Naive B cell (primary cell): ENCODE results near the gene GRAP. TPM values are rescaled to one million over a fixed set of nuclear protein-coding genes. Genes with fewer than 3 reads are reported as not detected.

ENCODE experiments used
- ATAC-seq, 2 donors: fragments of 150-1000 bp; cut with Tn5 transposase; 2 replicates each; pipeline ENCODE4 v1.10.0; 2021; ENCODE audit warnings: low read depth in 2 of 2, mild to moderate bottlenecking in 2 of 2, moderate library complexity in 2 of 2
- DNase-seq: peaks from one replicate; pipeline ENCODE4 v3.0.0; 2022
- H3K27ac Mint-ChIP-seq, 6 donors: one replicate each; pipeline ENCODE4 v1.8.0; 2020 to 2022; ENCODE audit warnings: mild to moderate bottlenecking in 6 of 6, mixed read lengths in 6 of 6, moderate library complexity in 5 of 6, inconsistent platforms in 2 of 6
- H3K27me3 Mint-ChIP-seq, 3 donors: one replicate each; pipeline ENCODE4 v1.8.0; 2021 to 2022; ENCODE audit warnings: mixed read lengths in 3 of 3, mild to moderate bottlenecking in 1 of 3
- H3K36me3 Mint-ChIP-seq, 2 donors: one replicate each; pipeline ENCODE4 v1.8.0; 2020 to 2022; ENCODE audit warnings: mixed read lengths in 2 of 2, inconsistent platforms in 1 of 2, mild to moderate bottlenecking in 1 of 2
- H3K4me1 Mint-ChIP-seq, 3 donors: one replicate each; pipeline ENCODE4 v1.8.0; 2020 to 2022; ENCODE audit warnings: mixed read lengths in 3 of 3, inconsistent platforms in 1 of 3, mild to moderate bottlenecking in 1 of 3, moderate library complexity in 1 of 3
- H3K4me3 Mint-ChIP-seq, 8 donors: one replicate each; pipeline ENCODE4 v1.8.0; 2020 to 2022; ENCODE audit warnings: mild to moderate bottlenecking in 8 of 8, mixed read lengths in 8 of 8, moderate library complexity in 8 of 8, inconsistent platforms in 2 of 8
- H3K9me3 Mint-ChIP-seq, 7 donors: one replicate each; pipeline ENCODE4 v1.8.0; 2020 to 2022; ENCODE audit warnings: mixed read lengths in 7 of 7, mild to moderate bottlenecking in 5 of 7, inconsistent platforms in 2 of 7, moderate library complexity in 1 of 7
- polyA plus RNA-seq, 6 donors: library from polyadenylated mRNA; unstranded; fragments of 300-500 nt; fragmentation: Illumina TruSeq; gene quantifications; one replicate each; pipeline ENCODE4 v1.2.3, GENCODE V29; 2021; ENCODE audit warnings: low read depth in 6 of 6

Gene GRAP
- polyA plus RNA-seq, 6 donors from 2014 or later = 46.2 to 90.5 (median 52.6) TPM

DNA sequence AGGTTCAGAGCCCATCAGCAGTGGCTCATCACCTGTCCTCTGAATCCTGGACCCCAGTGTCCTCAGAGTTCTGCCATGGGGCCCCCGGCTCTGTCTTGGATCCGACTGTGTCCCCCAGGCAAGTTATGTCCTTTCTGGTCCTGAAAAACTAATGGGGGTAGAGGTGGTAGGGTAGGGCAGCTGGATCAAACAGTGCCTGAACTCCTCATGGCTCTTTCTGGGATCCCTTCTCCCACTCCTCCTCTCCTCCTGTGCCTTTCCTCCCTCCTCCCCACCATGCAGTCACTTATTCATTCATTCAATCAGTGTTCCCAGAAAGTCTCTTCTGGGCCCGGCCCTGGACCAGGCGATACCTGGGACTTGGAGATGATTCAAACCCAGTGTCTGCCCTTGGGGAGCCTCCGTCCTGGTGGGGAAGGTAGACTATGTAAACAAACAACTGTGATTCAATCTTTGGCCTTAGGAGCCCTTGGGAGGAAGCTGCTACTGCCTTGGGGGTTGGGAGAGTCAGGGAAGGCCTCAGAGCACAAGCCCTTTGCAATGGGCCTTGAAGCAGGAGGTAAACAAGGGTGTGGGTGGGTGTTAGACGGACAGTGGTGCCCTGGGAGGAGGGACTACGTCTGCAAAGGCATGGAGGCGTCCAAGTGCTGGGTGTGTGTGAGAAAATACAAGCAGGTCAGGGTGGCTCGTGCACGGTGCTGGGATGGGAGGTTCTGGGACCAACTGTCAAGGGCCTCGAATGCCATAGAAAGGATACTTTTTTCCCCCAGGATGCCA lies 35.8 kb downstream of the GRAP start:
- peaks cover 0 to 7% (median 4%) of the 10 kb centered on the region in 3 donors for H3K27me3 Mint-ChIP-seq
- H3K9me3 Mint-ChIP-seq = no peaks in the 10 kb centered on the region
- DNase-seq = no peak
- ATAC-seq = no peak
- no peaks in the 10 kb centered on the region for H3K36me3 Mint-ChIP-seq
- no peak overlapping the region for H3K4me3 Mint-ChIP-seq
- H3K27ac Mint-ChIP-seq = peak overlapping the region in 2 of 6 donors; percentile 69 to 74
- H3K4me1 Mint-ChIP-seq = peaks cover 5 to 7% (median 7%) of the 10 kb centered on the region in 3 donors

DNA sequence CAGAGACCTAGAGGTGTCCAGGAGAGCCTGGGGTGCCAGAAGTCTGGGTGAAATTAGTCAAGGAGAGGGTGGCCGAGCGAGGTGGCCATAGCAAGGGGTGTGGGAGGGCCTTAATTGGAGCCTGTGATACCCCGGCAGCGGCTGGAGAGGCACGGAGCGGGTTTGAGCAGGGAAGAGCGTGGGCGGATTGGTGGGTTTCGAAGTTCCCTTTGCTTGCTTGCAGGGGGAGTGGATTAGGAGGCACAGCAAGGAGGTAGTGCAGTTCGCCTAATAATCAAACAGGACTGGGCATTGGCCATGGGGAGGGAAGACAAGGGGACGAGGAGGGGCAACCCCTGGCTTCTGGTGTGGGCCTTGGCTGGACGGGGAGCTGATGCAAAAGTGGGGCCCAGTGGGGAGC lies 36.8 kb downstream of the GRAP start:
- peaks cover 0 to 11% (median 3%) of the 10 kb centered on the region in 3 donors for H3K4me1 Mint-ChIP-seq
- peaks cover 0 to 4% (median 0%) of the 10 kb centered on the region in 3 donors for H3K27me3 Mint-ChIP-seq
- no peak for DNase-seq
- no peak for ATAC-seq
- no peaks in the 10 kb centered on the region for H3K36me3 Mint-ChIP-seq
- H3K4me3 Mint-ChIP-seq = no peak overlapping the region
- no peaks in the 10 kb centered on the region for H3K9me3 Mint-ChIP-seq
- no peak overlapping the region for H3K27ac Mint-ChIP-seq

DNA sequence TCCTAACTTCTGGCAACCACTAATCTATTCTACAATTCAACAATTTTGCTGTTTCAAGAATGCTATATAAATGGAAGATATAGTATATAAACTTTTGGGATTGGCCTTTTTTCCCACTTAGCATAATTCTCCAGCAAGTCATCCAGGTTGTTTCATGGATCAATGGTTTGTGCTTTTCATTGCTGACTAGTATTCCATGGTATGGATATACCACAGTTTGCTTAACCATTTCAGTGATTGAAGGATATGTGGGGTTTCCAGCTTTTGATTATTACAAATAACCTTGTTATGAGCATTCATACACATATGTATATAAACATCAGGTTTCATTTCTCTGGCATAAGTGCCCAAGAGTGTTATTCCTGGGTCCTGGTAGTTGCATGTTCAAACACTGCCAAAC lies 40.1 kb downstream of the GRAP start:
- H3K27ac Mint-ChIP-seq = peak overlapping the region in 1 of 6 donors; percentile 73
- peaks cover 0 to 4% (median 0%) of the 10 kb centered on the region in 3 donors for H3K27me3 Mint-ChIP-seq
- H3K4me3 Mint-ChIP-seq = peak overlapping the region in 1 of 8 donors; percentile 85
- DNase-seq = no peak
- ATAC-seq = no peak
- peaks cover 16 to 28% (median 26%) of the 10 kb centered on the region in 3 donors for H3K4me1 Mint-ChIP-seq
- no peaks in the 10 kb centered on the region for H3K9me3 Mint-ChIP-seq
- no peaks in the 10 kb centered on the region for H3K36me3 Mint-ChIP-seq

DNA sequence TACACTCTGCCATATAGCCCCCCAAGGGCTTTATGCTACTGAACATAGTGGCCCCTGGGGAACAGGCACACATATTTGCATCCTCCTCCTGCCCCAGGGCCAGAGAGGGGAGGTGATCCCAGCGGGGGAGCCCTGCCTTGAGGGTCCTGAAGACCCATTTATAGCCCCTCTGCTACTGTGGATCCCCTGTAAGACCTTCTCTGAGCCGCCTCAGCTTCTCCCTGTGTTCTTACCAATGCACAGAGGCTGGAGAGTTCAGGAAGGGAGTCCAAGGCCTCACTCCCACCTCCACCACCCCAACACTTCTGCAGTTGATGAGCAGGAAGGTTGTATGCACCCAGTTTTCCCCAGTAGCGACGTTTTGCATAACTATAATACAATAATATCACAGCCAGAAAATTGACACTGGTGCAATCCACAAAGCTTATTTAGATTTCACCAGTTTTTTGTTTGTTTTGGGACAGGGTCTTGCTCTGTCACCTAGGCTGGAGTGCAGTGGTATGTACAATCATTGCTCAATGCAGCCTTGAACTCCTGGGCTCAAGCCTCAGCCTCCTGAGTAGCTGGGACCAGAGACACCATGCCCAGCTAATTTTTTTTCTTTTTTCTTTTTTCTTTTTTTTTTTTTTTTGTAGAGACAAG lies 40.8 kb downstream of the GRAP start:
- Mint-ChIP-seq H3K4me1 (peaks cover 20 to 35% (median 32%) of the 10 kb centered on the region in 3 donors), H3K9me3 (no peaks in the 10 kb centered on the region), H3K36me3 (no peaks in the 10 kb centered on the region), H3K27me3 (peaks cover 0 to 4% (median 0%) of the 10 kb centered on the region in 3 donors), H3K27ac (peak overlapping the region in 4 of 6 donors; percentile 56 to 88 (median 79)), H3K4me3 (peak overlapping the region; percentile 29 to 85 (median 76))
- ATAC-seq (no peak), DNase-seq (no peak)

DNA sequence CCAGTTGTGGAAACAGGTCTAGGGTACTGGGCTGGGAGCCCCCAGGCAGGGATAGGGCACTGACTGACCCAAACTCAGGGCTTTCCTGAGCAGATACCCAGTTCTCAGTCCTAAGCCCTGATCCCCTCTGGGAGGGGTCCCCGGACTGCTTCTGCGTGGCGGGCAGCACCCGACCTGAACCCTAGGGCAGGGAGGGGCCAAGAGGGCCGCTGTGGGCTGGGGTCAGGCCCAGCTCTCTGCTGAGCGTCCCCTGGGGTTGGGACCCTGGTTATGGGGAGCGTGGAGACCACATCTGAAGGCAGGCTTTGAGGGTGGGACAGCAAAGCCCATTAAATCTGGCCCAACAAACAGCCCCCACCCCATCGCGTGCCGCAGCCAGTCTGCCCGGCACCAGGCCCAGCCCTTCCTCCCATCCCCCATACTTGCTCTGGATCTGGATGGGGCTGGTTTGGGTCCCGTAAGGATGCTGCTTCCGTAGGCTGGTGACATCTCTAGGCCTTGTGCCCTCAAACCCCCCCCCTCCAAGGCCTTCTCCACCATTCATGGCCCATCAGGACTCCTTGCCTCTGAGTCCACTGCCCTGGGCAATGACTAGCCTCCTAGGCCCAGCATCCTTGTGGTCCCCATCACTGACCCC lies 41.5 kb downstream of the GRAP start:
- ATAC-seq = no peak
- H3K36me3 Mint-ChIP-seq = no peaks in the 10 kb centered on the region
- no peak for DNase-seq
- peak overlapping the region in 5 of 6 donors; percentile 69 to 88 (median 81) for H3K27ac Mint-ChIP-seq
- peak overlapping the region; percentile 60 to 88 (median 78) for H3K4me3 Mint-ChIP-seq
- H3K4me1 Mint-ChIP-seq = peaks cover 20 to 37% (median 32%) of the 10 kb centered on the region in 3 donors
- no peaks in the 10 kb centered on the region for H3K9me3 Mint-ChIP-seq
- H3K27me3 Mint-ChIP-seq = peaks cover 0 to 4% (median 0%) of the 10 kb centered on the region in 3 donors

DNA sequence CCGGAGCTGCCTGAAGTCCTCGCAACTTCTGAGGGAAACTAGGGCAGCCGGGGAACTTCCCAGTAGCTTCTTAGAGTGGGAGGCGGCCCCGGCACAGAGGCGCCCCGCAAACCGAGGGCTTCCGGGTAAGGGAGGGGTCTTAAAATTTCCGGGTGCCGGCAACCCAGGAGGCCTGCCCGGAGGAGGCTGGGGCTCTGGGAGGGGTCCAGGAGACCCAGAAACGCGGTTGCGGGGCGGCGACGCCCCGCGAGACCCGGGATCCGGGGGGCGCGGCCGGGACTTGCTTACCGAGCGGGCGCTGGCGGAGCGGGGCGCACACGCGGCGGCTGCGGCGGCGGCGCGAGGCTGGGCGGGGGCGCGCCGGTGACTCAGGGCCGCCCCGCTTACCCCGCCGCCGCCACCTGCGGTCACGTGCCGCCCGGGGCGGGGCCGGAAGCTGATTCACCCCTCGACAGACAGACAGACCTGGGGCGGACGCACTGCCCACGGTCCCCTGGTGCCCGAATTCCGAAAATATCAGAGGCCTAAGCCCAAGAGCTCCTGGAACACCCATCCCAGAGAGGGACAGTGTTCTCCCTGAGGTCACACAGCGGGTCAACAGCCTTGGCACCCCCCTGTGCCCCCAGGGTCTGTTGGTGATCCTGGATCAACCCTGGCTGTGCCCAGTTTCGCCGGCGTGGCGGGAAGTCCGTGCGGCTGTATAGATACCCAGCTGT lies 42.2 kb downstream of the GRAP start, which contains the start of gene FAM83G:
Gene FAM83G, minus strand, starts transcription at position 344 of the 716 bp plus-strand sequence. CDS start 723 bp downstream, outside the sequence.
- DNase-seq (peak; percentile 68), ATAC-seq (peak; percentile 81 to 82)
- Mint-ChIP-seq H3K27ac (peak within 1 kb of the TSS in 5 of 6 donors; percentile 73 to 93 (median 81)), H3K4me1 (peaks cover 20 to 37% (median 32%) of the 10 kb centered on the region in 3 donors), H3K9me3 (no peaks in the 10 kb centered on the region), H3K36me3 (no peaks in the 10 kb centered on the region), H3K27me3 (peaks cover 0 to under 1% (median 0%) of the 10 kb centered on the region in 3 donors), H3K4me3 (peak within 1 kb of the TSS; percentile 77 to 94 (median 90))

DNA sequence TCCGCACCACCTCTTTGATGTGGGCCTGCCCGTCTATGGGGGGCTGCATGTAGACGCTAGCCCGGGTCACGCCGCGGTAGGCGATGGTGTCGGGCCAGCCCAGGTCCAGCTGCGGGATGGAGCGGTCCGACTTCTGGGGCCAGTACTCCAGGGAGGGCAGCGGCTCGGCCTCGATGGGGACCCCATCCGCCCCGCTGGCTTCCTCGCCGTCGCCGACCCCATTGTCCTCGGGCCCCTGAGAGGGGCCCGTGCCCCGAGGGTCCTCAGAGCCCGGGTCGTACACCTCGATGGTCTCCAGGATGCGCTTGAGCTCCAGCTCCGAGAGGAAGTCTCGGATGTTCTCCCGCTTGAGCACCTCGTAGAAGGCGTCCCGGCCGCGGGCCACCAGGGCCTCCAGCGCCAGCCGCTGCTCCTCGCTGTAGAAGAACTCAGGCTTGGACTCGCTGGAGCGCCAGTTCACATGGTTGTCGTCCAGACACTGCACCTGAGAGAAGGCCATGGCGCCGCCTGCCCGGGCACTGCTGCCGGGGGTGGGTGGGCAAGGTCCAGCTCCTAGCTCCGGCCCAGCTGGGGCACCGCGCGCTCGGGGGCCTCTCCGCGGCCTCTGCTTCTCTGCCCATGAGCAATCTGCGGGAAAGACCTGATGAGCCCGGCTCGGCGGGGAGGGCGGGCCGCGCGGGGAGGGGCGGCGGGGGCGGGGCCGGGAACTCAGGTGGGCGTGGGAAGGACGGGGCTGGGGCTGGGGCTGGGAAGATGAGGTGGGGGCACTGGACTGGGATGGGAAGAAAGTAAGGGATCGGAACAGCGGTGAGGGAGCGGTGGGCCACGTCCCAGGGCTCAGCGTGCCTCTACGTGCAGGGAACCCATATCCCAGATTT lies 43.0 kb downstream of the GRAP start:
- H3K9me3 Mint-ChIP-seq = no peaks in the 10 kb centered on the region
- ATAC-seq = peak; percentile 22 to 27
- H3K27ac Mint-ChIP-seq = peak overlapping the region in 4 of 6 donors; percentile 59 to 93 (median 74)
- H3K36me3 Mint-ChIP-seq = no peaks in the 10 kb centered on the region
- peak overlapping the region; percentile 77 to 94 (median 90) for H3K4me3 Mint-ChIP-seq
- peaks cover 20 to 37% (median 32%) of the 10 kb centered on the region in 3 donors for H3K4me1 Mint-ChIP-seq
- no peaks in the 10 kb centered on the region for H3K27me3 Mint-ChIP-seq
- peak; percentile 12 for DNase-seq

DNA sequence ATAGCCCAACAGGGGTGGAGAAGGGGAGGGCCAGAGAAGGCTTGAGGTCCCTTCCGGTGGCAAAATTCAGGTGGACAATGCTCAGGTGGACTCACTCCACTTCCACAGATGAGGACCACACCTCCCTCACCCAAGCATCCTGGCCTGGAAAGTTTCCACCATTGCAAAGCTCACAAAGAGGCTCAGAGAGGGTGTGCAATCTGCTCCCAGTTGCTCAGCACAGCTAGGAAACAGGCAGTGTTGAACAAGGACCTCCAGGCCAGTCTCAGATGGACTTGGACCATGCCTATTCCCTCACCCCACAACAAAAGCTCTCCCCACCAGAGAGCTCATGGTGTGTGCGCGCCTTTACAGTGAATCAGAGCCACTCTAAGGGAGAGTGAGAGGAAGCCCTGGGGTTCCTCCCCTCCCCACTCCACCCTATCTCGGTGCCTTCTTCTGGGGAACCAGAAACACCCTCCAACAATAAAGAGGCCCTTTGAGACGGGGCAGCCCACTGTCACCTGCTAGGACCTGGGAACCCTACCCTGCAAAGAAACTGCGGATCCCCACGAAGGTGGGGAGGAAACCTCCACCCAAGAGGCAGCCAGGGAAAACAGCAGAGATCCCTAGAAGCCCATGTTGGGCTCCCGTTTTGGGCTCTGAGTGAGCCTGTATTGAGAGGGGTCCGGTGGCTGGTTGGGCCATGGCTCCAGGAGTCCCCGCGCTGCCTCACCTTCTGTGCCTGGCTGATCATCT lies 43.8 kb downstream of the GRAP start:
- Mint-ChIP-seq H3K27me3 (no peaks in the 10 kb centered on the region), H3K27ac (peak overlapping the region in 5 of 6 donors; percentile 38 to 73 (median 59)), H3K9me3 (no peaks in the 10 kb centered on the region), H3K36me3 (no peaks in the 10 kb centered on the region), H3K4me3 (peak overlapping the region; percentile 68 to 94 (median 85)), H3K4me1 (peaks cover 20 to 37% (median 32%) of the 10 kb centered on the region in 3 donors)
- DNase-seq (peak; percentile 15), ATAC-seq (peak; percentile 13 to 30)

DNA sequence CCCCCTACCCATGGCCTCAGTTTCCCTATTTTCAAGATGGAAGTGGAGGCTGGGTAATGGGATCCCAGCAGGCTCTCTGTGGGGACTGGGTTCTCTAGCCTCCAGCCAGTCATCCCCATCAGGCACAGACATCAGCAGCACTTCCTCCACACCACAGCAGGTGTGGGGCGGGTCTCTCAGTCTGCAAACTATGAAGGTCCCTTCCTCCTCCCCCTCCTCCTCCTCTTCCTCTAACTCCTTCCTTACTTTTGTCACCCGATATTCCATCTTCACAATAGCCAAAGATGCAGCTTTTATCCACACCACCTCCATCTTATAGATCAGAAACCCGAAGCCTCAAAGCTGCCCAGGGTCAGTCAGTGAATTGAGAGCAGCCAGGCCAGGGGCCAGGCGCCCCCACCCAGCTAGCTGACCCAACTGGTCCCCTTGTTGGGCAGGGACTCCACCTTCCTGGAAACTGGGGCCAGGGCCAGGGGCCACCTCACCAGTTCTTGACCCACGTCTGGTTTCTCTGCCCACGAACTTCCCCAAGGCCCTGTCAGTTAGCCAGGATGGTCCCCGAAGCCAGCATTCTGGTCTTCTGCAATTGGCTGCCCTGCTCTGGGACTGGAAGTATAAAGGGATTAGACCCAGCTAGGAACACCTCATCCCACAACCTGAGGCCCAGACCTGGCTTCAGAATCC lies 44.7 kb downstream of the GRAP start:
- Mint-ChIP-seq H3K4me3 (peak overlapping the region in 7 of 8 donors; percentile 54 to 93 (median 73)), H3K4me1 (peaks cover 20 to 37% (median 32%) of the 10 kb centered on the region in 3 donors), H3K27ac (peak overlapping the region in 3 of 6 donors; percentile 15 to 45 (median 42)), H3K36me3 (no peaks in the 10 kb centered on the region), H3K27me3 (no peaks in the 10 kb centered on the region), H3K9me3 (no peaks in the 10 kb centered on the region)
- no peak for DNase-seq
- no peak for ATAC-seq

DNA sequence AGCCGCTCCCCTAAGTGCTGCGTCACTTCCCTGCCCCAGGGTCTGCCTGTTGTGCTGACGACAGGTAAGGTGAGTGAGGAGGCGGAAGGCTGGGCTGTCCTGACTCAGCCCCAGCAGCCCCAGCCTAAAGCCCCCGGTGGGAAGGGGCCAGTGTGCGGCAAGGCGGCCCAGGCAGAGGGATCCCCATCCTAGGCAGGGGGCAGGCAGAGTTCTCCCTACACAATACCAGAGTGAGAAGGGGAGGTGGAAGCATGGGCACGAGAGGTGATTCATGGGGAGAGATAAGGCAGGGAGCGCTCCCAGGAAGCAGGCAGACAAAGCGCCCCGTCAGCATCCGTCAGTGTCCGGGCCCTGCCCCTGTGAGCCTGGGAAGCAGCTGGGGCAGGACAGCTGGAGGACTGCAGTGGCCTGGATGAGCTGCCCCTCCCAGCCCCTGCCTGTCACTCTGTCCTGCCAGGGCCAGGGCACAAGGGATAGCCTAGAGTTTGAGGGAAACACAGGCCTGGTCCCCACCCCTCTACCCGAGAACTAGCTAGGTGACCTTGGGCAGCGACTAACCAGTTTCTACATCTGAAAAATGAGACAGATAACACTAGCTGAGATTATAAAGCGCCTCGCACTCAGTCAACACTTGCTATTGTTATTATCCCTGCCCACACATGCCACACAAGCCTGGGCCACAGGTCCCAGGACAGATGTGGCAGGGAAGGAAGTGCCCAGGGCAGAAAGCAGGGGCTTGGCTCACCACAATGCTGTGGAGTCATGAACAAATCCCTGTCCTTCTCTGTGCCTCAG lies 46.0 kb downstream of the GRAP start:
- no peak for DNase-seq
- no peaks in the 10 kb centered on the region for H3K27me3 Mint-ChIP-seq
- H3K27ac Mint-ChIP-seq = no peak overlapping the region
- no peak for ATAC-seq
- peak overlapping the region in 1 of 8 donors; percentile 85 for H3K4me3 Mint-ChIP-seq
- H3K36me3 Mint-ChIP-seq = no peaks in the 10 kb centered on the region
- peaks cover 0 to 4% (median 0%) of the 10 kb centered on the region in 7 donors for H3K9me3 Mint-ChIP-seq
- peaks cover 20 to 41% (median 33%) of the 10 kb centered on the region in 3 donors for H3K4me1 Mint-ChIP-seq
